GM10847 (cell line): ENCODE data around the gene COA7.

Experiments used
- POLR2A ChIP-seq: IDR thresholded peaks from 2 replicates; pipeline ENCODE4 v1.6.1; 2011; ENCODE audit not compliant: insufficient read length; ENCODE audit errors: extremely low read depth

COA7 gene

GRCh38 chr1:52660807-52661206 lies 37.3 kb downstream of the COA7 start:
- TF ChIP-seq POLR2A: no peak

GRCh38 chr1:52659851-52660596 lies 38.1 kb downstream of the COA7 start:
- no peak for TF ChIP-seq POLR2A

- TF ChIP-seq POLR2A: no peak
These were observed 38.8 kb downstream of the COA7 start for GRCh38 chr1:52659356-52659755.

- TF ChIP-seq POLR2A: no peak
These were observed 39.4 kb downstream of the COA7 start for GRCh38 chr1:52658795-52659194.

- no peak for TF ChIP-seq POLR2A
These were observed 40.4 kb downstream of the COA7 start for GRCh38 chr1:52657702-52658101.

- no peak for TF ChIP-seq POLR2A
These were observed 44.1 kb downstream of the COA7 start for GRCh38 chr1:52654063-52654462.

- TF ChIP-seq POLR2A: no peak
These were observed 44.8 kb downstream of the COA7 start for GRCh38 chr1:52653207-52653849.

GRCh38 chr1:52651904-52652303 lies 46.2 kb downstream of the COA7 start:
- no peak for TF ChIP-seq POLR2A

GRCh38 chr1:52645261-52645660 lies 52.9 kb downstream of the COA7 start:
- TF ChIP-seq POLR2A: no peak

- TF ChIP-seq POLR2A: no peak
These were observed 56.8 kb downstream of the COA7 start for GRCh38 chr1:52641307-52641706.

- no peak for TF ChIP-seq POLR2A
These were observed 57.5 kb downstream of the COA7 start for GRCh38 chr1:52640697-52641096.

- TF ChIP-seq POLR2A: no peak
These were observed 60.2 kb downstream of the COA7 start for GRCh38 chr1:52637946-52638345.

- no peak for TF ChIP-seq POLR2A
These were observed 61.1 kb downstream of the COA7 start for GRCh38 chr1:52636721-52637695.

GRCh38 chr1:52635321-52636089 lies 62.6 kb downstream of the COA7 start:
- no peak for TF ChIP-seq POLR2A
